NCI-H1092 (cell line): ENCODE data around the gene CMIP.

ENCODE experiments used
- DNase-seq: peaks from one replicate; lab custom pipeline; 2025; lab: John Stamatoyannopoulos, UW

CMIP gene

DNA sequence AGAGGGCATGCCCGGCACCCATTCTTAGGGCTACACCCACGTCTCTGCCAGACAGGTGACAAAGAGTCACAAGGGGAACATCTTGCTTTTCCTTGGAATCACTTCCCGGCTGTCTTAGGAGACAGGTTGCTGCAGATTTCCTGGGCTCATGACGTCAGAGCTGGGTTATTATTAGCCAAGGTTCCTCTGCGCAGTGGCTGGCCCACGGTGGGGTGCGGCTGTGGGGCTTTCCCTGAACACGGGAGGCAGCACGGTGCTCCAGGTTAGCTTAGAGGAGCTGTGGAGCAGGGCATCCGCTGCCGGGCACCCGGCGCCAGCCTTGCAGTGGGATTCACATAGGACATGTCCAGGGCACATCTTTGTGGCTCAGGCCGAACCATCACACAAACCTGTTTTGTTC, 216.5 kb downstream of the CMIP start:
- no peak for DNase-seq

DNA sequence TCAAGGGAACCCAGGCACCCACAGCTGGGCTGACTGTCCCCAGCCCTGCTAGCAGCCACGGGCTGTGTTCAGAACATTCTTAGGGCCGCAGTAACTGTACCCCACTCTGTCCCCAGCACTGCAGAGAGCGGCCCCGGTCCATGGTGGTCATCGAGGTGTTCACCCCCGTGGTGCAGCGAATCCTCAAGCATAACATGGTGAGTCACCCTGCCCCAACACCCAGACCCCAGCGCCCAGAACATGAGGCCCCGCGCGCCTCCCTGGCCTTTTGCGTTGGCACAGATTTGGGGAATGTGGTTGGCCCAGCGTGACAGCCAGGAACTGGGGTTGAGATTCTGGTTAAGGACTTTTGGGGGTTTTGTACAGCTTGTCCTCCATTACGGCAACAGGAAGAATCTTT, 219.5 kb downstream of the CMIP start:
- no peak for DNase-seq

DNA sequence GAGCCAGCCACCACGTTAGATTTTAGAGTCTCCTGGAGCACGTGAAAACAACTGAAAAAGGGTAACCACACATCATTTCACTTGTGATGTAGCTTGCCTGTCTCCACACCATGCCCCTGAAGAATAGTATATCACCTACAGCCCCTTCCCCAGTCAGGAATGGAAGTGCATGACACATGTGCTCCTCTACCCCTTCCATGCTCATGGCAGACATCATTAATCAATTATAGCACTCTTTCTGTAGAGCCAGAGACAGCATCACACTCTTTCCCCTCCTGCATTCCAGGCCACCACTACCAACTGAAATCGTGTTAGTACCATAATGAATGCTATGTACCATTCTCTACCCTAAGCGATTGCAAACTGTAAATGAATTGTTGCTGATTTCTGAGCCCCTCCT, 221.0 kb downstream of the CMIP start:
- DNase-seq, result no peak

DNA sequence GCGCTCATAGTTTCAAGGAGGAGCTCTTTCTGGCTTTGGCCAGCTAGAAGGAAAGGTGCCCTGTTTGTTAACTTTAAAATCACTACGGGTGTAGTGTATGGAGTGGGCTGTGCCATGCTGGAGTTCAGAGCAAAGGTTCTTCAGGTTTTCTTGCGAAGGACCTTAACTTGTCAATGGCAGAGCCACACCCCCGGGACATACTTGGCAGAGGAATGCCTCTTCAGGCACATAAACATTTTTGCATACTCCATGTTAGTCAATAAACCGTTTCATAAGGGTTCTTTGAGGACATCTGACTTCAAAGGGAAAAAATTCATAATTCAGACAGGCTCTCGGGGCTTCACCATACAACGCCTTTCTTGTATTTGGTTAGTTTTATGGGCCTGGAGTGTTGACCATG, 221.5 kb downstream of the CMIP start:
- no peak for DNase-seq

DNA sequence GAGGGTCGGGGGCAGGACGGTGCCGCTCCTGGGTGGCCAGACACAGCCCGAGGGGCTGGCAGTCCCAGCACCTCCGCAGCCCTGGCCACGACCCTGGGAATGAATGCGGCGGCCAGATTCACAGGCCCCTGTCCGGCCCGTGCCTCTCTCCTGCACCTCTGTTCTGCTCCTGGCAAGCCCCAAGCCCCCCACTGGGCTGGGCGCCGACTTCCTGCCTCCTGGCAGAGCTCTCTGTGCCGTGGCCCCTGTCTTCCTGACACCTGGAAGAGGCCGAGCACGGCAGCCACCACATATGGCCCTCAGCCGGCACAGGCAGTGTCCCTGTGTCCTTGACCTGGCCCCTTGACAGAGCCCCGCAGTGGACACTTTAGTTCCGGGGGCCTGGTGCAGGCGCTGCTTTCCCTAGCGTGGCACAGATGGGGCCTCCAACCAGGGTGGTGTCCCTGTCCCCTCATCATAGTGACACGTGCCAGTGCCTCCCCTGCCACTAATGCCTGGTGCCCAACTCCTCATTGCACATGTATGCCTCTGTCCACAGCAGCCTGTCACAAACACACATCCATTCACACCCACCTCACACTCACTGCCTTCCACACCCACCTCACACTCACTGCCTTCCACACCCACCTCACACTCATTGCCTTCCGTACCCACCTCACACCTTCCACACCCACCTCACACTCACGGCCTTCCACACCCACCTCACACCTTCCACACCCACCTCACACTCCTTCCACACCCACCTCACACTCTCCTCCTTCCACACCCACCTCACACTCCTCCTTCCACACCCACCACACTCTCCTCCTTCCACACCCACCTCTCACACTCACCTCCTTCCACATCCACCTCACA, 223.9 kb downstream of the CMIP start:
- peak; percentile 73 for DNase-seq

DNA sequence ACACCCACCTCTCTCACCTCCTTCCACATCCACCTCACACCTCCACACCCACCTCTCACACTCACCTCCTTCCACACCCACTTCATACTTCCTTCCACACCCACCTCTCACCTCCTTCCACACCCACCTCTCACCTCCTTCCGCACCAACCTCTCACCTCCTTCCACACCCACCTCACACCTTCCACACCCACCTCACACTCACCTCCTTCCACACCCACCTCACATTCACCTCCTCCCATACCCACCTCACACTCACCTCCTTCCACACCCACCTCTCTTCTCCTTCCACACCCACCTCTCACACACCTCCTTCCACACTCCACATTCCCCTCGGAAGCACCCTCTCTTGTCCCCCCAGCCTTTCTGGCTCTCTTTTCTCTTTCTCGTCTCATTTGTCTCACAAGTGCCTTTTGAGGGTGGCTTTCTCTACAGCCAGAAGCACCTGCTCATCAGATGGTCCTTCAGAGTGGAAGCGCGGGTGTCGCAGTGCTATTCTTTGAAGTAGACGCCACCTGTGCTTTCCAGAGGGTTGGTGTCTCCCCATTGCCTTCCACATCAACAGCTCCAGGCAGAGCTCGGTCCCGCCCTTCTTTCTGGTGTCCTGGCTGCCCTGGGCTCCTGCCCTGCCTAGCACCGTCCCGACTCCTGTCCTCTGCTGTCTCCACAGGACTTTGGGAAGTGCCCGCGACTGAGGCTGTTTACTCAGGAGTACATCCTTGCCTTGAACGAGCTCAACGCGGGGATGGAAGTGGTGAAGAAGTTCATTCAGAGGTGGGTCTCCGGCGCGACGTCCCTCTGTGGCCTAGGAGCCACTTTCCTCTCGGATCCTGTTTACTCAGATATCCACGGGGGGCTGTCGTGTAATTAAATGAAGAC, 225.1 kb downstream of the CMIP start:
- peak; percentile 77 for DNase-seq

DNA sequence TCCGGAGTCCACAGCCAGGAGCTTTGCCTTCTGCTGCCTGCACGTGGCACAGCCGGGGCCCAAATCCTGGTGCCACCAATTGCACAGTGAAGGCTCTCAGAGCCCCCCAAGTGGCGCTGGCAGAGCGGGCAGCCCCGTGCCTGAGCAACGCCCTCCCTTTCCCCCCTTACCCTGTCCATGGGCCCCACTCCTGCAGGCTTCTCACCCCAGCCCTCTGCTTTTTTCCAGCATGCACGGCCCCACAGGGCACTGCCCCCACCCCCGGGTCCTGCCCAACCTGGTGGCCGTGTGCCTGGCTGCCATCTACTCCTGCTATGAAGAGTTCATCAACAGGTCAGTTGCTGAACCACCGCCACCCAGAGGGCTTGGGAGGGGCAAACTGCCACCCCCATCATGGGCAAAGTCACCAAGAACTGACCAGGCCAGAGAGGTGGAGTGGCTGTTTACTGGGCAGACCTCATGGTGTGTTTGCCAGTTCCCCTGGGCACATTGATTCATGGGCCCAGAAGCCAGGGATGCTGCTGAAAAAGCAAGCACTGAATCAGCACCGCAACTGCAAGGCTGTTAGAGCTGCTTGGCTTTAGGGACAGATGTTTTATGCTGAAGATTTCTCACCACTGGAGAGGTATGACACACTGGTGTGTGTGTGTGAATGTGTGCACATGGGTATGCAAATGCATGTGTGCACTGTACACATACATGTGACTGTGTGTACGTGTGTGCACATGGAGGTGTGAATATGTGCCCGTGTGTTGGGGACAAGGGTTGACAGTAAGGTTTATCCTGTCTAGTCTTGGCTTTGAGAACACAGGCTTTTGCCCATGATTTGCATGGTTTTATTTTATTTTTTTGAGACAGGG, 227.4 kb downstream of the CMIP start:
- DNase-seq, result no peak

DNA sequence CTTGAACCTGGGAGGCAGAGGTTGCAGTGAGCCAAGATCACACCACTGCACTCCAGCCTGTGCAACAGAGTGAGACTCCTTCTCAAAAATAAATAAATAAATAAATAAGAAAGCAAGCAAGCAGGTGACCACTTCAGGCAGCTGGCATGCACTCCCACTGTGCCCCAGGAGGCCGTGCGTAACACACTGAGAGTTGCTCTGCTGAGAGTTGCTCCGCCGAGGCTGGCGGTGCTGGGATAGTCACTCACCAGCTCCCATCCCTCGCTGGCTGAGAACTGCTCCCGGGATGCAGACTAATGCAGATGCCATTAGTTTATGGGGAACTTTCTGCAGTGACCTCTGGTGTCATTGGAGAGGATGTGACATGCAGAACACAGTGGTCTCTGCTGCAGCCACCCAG, 228.8 kb downstream of the CMIP start:
- no peak for DNase-seq

DNA sequence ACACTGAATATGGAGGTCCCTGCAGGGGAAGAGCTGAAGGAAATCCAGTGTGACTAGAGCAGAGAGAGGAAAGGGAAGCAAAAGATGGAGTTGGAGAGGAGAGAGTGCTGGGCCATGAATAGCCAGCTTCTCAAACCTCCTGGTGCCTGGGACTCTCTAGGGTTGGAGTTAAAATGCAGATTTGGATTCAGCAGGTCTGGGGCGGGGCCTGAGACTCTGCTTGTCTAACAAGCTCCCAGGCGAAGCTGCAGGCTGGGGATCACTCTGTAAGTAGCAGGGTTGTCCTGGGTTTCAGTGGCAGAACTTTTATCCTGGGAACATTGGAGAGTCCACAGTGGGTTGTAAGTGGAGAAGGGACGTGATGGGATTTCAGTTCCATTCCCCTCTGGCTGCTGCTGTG, 231.1 kb downstream of the CMIP start:
- no peak for DNase-seq

DNA sequence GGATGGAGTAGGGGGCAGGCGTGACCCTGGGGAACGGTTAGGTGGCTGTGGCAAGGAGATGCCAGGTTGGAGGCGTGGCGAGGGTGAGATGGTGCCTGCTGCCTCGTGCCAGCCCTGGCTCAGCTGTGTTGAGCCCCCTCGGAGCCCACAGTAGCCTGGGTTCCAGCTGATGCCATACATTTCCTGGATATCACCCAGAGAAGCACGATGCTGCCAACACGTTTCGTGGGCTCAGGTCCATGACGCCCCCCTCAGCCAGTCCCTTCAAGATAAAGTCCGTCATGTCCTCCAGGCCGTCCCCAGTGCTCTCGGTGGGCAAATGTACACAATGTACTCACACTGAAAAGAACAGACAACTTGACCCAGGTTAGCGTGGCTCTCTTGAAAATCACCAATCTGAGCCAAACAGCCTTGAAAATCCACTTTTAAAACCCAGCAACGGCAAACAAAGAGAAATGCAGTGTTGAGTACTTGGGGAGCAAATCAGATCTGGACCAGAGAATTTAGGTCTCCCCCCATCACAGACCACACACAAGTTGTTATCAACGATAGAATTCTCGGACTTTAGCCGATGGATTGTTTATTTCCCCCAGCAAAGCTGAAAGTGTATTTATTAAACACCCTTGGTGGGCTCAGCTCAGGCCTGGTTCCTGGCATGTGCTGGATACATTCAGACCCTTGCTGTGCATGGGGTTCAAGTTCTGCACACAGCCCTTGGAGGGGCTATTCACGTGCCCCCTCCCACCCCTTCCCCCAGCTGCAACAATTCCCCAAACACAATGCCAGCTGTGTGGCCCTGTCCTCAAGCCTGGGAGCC, 231.7 kb downstream of the CMIP start:
- DNase-seq, result no peak

DNA sequence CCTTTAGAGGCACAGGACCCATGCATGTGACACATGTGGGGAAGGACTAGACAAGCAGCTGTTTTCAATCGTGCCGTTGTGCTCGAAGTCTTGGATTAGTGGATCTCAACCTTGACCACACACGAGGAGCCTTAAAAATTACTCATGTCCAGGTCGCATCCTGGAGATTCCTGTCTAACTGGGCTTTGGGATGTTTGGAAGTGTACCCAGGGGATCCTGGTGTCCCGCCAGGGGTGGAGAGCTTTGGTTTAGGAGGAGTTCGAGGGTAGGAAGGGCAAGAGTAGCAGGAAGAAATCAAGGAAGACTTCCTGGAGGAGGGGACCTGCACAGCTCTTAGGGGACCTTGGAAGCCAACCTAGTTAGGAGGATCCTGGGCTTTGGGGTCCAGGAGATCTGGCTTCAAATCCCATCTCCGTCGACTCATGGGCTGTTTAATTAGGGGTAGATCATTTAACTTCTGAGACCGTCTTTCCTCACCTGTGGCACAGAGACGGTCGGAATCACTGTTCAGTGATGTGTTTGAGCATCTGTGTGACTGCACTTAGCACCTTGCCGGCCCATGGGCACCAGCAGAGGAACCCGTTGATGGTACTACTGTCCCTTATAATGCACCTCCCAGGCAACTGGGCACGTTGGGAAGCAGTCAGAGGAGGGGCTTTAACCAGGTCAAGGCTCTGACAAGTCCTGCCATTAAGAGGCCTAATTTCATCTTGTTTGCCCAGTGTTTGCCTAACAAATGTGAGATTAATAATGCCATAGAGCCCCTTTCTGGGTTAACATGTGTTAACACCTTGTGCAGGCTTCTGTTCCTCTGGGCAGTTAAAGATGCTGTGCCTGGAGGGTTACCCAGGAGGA, 232.5 kb downstream of the CMIP start:
- DNase-seq, result no peak

DNA sequence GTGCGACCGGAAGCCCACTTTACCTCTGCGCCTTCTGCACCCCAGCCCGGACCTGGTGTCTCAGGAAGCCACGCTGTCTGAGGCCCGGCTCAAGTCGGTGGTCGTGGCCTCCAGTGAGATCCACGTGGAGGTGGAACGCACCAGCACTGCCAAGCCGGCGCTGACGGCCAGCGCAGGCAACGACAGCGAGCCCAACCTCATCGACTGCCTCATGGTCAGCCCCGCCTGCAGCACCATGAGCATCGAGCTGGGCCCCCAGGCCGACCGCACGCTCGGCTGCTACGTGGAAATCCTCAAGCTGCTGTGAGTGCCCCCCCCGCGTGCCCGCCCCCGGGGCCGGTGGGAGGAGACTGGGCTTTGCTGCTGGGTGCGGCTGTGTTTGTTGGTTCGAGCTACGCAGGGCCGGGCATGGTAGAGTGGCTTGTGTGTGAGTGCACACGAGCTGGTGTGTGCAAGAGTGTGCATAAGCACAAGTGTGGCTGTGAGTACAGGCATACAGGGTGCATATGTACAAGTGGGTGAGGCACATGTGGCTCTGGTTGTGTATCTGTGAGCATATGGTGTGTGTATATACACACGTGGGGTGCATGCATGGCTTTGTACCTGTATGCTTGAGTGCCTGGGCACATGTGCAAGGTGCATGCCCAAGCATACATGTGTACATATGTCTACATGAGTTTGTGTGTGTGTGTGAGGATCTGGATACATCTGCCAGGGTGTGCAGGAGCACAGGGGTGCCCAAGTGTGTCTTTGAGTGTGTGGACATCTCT, 233.9 kb downstream of the CMIP start:
- DNase-seq, result no peak

DNA sequence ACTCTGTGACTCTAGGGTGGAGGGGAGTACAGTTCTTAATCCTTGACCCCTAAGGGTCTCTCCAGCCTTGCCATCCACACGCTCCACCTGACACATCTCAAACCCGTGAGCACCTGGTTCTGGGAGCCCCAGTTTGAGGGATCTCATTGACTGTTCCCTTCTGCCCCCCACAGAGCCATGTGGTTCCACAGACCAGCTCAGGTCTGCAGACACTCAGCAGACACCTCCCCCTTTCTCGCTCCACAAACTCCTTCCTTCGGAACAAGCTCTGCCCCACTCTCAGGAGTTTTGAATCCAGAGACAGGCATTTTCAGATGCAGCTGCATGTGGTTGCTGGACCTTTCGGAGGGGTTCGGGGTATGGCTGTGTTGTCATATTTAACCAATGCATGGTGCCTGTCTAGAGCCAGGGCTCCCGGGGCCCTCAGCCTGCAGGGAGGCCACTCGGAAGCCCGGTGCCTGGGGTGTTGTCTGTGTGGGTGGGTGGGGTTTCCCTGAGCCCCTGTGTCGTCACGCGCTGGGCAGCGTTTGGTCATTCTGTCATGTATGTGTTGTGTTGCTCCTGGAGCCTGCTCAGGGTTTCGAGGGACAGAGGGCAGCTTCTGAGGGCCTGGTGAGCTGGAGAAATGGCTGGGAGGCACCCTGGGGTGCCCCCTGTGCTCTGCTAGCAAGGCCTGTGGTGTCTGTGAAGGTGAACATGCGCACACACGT, 235.3 kb downstream of the CMIP start:
- DNase-seq, result no peak

DNA sequence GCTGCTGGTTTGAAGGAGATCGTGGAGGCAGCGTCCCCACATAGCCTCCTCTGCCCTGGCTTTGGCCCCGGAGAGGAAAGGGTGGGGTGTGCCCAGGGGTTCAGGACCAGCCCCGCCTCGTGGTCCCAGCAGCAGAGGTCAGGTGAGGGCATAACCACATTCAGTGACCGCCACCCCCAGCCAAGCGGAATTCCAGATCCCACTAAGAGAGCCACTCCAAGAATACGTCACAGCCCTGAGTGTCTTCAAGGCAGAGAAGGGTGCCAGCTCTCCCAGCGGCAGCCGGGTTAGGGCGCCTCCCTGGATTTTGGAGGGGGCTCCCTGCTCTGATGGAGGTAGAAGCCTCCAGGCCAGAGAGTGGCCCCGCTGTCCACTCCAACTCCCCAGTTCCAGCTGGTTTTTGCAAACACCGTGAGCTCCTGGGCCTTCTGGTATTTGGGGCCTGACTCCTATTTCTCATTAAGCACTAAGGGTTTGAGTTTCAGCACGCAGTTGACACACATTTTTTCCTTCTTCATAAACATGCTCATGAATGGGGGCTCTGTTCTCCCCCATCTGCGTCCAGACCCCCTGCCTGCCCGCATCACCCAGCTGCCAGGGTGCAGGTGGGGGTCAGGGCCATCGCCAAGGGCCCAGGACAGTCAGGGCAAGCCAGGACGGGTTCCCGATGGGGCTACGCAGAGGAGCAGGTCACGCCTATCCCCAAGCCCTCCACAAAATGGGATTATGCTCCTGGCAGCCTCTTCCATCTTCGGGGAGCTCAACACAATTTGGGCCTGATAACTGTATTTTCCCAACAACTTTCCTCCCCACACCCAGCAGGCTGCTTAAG, 236.1 kb downstream of the CMIP start:
- no peak for DNase-seq

DNA sequence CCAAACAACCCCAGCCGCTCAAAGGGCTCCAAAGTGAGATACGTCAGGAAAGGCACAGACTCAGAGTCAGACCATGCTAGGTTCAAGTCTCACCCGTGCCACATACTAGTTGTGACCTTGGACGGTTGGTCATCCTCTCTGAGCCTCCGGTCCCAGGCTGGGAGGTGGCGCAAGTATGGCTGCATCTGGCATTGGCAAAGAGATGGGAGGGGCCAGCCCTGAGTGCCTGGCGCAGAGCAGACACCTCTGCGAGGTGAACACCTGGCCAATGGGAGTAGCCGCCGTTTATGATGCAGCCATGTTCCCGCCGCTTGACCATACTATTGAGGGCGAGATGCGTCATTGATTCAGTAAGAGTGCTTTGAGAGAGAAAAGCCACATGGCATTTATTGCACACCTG, 236.7 kb downstream of the CMIP start:
- DNase-seq, result no peak

DNA sequence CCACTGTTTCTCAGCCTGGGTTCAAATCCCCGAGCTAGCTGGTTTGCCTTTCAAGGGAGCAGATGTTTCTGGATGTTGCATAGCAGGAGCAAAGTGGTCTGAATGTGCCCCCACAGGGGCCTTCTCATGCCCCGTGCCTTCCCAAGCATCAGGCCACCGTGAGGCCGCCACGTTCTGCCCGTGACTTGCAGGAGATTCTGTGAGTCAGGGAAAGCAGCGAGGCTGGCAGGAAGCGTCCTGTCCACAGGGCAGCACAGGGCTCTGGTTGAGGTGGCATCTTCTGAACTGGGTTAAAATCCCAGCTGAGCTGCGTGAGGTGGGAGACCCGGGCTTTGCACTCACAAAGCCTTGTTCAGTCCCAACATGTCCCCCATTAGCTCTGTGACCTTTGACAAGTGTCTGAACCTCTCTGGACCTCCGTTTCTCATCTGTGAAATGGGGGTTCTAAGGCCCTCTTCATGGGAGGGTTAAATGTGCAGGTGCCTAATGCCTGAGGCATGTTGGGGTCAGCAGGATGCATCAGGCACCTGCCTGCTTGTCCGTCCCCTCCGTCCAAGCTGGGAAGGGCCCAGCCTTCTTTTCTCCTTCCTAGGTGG, 239.7 kb downstream of the CMIP start:
- DNase-seq, result no peak

DNA sequence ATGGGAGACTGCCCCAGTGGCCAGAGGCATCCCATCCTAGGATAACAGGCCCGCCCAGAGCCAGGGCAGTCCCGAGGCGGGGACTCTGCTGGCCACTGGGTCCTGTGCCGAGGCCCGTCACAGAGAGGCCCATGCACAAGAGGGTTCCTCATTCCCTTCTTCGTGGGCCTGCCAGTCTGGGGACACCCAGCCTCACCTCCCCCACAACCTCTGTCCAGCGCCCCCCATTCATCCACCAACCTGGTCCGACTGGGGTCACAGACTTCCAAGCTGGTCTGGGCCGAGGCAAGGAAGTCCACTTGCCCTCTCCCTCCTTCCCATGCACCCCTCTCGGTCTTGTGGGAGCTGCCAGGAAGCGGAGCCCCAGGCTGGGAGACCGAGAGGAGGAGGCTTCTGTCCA, 240.3 kb downstream of the CMIP start:
- no peak for DNase-seq
